M059J (cell line): Measurements from ENCODE around the gene KRT73. TPM values are rescaled to one million over a fixed set of nuclear protein-coding genes. Genes with fewer than 3 reads are reported as not detected.
A peak's percentile ranks its signal among the peaks of the same experiment; 100 is the strongest.

Experiments used
- DNase-seq: peaks from one replicate; pipeline ENCODE4 v3.0.0-alpha.2; 2012; ENCODE audit warnings: low read depth
- total RNA-seq: library from RNA; depleted of rRNA; stranded (reverse); fragments of >200 nt; shearing (Covaris generic); gene quantifications from 2 replicates; pipeline ENCODE4 v1.2.3, GENCODE V29; 2014; rRNA removed

KRT73 gene
- total RNA-seq, 1 experiment from 2014 or later, result not detected

DNA sequence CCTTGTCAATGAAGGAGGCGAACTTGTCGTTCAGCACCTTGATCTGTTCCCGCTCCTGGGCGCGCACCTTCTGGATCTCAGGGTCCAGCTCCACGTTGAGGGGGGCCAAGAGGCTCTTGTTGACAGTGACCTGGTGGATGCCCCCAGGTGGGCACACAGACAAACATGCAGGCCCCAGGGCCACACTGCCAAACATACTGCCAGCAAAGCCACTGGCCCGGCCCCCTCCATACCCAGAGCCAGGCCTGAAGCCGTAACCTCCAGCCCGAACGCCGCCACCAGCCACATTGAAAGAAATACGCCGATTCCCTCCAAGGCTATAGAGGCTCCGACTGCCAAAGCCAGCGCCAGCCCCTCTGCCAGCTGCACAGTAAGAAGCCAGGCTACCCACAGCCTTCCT, 45.1 kb downstream of the KRT73 start:
- no peak for DNase-seq

DNA sequence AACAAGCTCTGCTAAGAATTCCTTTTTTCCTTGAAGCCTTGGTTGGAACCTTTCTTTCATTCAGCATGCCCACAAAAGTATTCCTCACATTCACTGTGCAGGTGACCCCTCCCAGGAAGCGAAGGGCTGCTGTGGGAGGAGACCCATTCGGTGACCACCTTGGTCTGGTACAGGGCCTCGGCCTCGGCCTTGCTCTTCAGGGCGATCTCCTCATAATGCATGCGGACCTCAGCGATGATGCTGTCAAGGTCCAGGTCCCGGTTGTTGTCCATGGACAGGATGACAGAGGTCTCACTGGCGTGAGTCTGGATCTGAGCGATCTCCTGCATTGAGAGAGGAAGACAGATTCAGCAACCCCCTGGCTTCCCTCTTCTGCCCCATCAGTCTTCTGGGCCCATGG, 47.8 kb downstream of the KRT73 start:
- no peak for DNase-seq

DNA sequence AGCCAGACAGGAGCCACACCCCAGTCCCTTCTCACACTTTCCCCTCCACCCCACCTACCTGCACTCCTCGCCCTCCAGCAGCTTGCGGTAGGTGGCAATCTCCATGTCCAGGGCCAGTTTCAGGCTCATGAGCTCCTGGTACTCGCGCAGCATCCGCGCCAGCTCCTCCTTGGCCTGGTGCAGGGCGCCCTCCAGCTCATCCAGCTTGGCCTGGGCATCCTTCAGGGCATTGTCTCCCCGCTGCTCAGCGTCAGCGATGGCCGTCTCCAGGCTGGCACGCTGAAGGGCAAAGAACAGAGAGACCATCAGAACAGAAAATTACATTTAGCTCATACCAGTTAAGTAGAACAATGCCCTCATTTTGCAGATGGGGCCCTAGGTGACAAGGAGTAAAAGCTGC, 50.2 kb downstream of the KRT73 start:
- no peak for DNase-seq

DNA sequence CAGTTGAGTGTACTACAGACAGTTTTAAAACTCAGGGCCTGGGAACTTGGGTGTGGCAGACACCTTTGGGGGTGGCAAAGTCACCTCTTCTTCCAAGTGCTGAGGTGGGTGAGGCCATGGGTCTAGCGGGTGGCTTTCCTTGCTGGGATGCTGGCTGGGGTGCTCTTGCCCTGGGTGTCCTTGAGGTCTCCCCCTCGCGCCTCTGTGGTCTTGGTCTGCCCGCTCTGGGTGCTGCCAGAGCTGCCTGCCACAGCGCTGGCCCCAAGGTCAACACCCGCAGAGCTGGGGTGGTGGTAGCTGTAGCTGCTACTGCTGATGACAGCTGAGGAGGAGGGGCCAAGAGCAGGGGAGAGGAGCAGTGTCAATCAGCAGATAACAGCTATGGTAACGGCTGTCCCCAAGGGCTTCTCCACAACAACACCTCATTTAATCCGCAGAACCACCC, 51.5 kb downstream of the KRT73 start:
- no peak for DNase-seq

DNA sequence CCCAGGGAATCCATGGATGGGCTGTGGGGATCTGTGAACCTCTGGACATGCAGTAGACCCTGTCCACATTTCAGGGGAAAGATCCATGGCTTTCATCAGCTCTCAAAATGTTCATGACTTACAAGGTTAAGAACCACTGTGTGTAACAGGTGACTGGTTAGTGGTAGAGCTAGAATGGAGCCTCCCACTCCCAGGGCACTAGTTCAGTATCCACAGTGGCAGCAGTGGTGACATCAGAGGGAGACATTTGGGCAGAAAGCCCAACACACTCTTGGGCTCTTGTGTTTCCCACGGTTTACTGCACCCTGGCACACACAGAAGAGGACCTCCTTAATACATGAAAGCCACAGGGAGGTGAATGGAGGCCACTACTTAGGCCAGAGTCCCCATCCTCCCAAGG, 53.8 kb downstream of the KRT73 start:
- DNase-seq, result no peak

DNA sequence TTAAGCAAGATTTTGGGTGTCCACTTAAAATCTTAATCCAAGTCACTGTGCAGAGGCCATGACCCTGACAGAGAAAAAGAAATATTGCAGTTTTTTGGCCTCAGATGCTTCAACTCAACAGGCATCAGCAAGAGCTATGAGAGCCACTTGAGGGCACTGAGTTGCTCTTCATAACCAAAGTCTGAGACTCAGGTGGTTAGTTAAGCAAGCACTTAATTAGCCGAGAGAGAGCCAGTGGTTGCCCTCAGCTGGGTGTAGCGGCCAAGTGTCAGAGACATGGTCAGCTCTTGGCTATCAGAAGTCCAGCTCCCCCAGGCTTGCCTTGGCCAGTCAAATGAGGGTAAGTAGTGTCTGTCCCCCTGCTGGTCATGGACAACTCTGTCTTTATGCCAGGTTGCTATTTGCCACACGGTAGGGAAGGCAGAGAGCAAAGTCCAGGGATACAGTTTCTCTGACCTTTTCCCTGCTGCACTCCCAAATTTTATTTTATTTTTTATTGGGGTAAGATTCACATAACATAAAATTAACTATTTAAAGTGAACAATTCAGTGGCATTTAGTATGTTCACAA, 56.4 kb downstream of the KRT73 start:
- peak; percentile 9 for DNase-seq

DNA sequence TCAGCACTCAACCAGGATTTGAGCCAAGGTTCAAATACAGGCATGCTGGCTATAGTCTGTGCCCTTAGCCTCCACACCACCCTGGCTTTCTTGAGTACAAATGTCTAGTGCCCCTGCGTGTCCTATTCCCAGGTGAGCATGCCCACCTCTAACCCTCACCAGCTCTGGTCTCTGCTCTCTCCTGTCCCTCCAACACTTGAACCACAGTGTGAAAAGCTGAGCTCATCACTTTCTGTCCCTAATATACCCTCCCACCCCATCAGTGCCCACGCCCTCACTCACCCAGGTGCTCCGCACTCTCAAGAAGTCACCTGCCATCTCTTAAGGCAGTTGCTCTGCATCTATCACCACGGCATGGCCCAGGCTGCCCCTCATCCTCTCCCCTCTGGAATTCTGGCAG, 58.4 kb downstream of the KRT73 start:
- no peak for DNase-seq

DNA sequence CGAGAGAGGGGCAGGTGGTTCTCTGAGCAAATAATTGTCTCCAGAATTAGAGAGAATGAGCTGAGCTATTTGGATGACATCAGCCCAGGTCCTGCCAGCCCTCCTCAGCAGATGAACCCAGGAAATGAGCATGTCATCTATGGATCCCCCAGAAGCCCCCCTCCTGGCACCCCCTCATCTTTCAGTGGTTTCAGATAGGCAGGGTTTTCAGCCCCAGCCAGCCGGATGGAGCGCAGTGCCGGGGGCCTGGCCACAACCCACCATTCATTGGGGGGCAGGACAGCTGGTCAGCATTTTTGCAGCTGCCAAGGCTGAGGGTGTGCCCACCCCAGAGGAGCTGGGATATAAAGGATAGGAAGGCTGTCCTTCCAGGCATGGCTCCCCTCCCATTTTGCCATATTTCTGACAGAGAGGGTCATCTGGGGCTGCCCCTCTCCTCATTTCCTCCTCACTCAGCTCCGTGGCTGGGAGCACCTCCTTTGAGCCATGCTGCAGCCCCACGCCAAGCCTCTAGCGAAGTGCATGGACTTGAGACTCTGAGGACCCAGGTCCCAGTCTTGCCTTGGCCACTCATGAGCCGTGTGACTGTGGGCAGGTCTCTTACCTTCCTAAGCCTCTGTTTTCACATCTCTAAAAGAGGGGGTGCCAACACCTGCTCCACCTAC, 59.4 kb downstream of the KRT73 start:
- DNase-seq, result no peak

Other genes starting within 250 kb of the KRT73 start
- not detected in 2 replicates for gene KRT84, start 232.9 kb downstream of the KRT73 start, total RNA-seq
- not detected in 2 replicates for gene KRT82, start 212.2 kb downstream of the KRT73 start, total RNA-seq
- gene KRT75, start 184.2 kb downstream of the KRT73 start, total RNA-seq, result 0.02 TPM in 1 of 2 replicates, not detected in the other
- not detected in 2 replicates for gene KRT6B, start 166.4 kb downstream of the KRT73 start, total RNA-seq
- not detected in 2 replicates for gene KRT6C, start 144.8 kb downstream of the KRT73 start, total RNA-seq
- gene KRT6A, start 125.3 kb downstream of the KRT73 start, total RNA-seq, result not detected in 2 replicates
- not detected in 2 replicates for gene KRT5, start 98.2 kb downstream of the KRT73 start, total RNA-seq
- not detected in 2 replicates for gene KRT71, start 65.4 kb downstream of the KRT73 start, total RNA-seq
- gene KRT74, start 44.7 kb downstream of the KRT73 start, total RNA-seq, result not detected in 2 replicates
- gene KRT72, start 17.1 kb downstream of the KRT73 start, total RNA-seq, result not detected in 2 replicates
- gene KRT2, start 33.7 kb upstream of the KRT73 start, total RNA-seq, result not detected in 2 replicates
- not detected in 2 replicates for gene KRT1, start 61.8 kb upstream of the KRT73 start, total RNA-seq
- gene KRT77, start 85.0 kb upstream of the KRT73 start, total RNA-seq, result not detected in 2 replicates
- not detected in 2 replicates for gene KRT76, start 158.8 kb upstream of the KRT73 start, total RNA-seq
- gene KRT3, start 177.6 kb upstream of the KRT73 start, total RNA-seq, result not detected in 2 replicates
- not detected in 2 replicates for gene KRT4, start 195.6 kb upstream of the KRT73 start, total RNA-seq
- gene KRT79, start 215.8 kb upstream of the KRT73 start, total RNA-seq, result not detected in 2 replicates
- gene KRT78, start 230.4 kb upstream of the KRT73 start, total RNA-seq, result 0.22 TPM in 1 of 2 replicates, not detected in the other